GM12878 (cell line): Measurements from ENCODE around the gene HPSE2. TPM values are rescaled to one million over a fixed set of nuclear protein-coding genes. Genes with fewer than 3 reads are reported as not detected.
"Not testable (repeated sequence)": the region's sequence is repeated elsewhere in the genome, so short reads cannot be mapped to it uniquely, and the experiment has no call there.

Experiments used
- ATAC-seq: fragments of 200-7000 bp; cut with Tn5 transposase; 3 replicates; pipeline ENCODE4 v1.9.1; 2020; ENCODE audit warnings: mild to moderate bottlenecking, moderate library complexity
- BruUV-seq: library from RNA; stranded (reverse); fragments of 400-500 nt; replicated peaks from 2 replicates; lab custom pipeline; 2021; lab: Mats Ljungman, UMichigan
- CTCF ChIA-PET: fragments of 300-600 bp; sonication (Branson Sonifier 250); formaldehyde crosslinking; extraction: SDS; loops from one replicate; lab custom pipeline; 2021; ENCODE audit warnings: inconsistent platforms; lab: Yijun Ruan, JAX
- POLR2A ChIA-PET: fragments of 350-600 bp; formaldehyde crosslinking; extraction: SDS; loops from one replicate; lab custom pipeline; 2021; ENCODE audit warnings: inconsistent platforms; lab: Charles Lee
- RAD21 ChIA-PET: fragments of 300-600 bp; sonication (Branson Sonifier 250); formaldehyde crosslinking; loops from one replicate; lab custom pipeline; 2023; ENCODE audit warnings: antibody characterized with exemption; ENCODE audit not compliant: unreplicated experiment; lab: Charles Lee
- SMC1A ChIA-PET: fragments of 300-600 bp; sonication (Branson Sonifier 250); formaldehyde crosslinking; loops from one replicate; lab custom pipeline; 2023; ENCODE audit not compliant: unreplicated experiment, uncharacterized antibody; lab: Charles Lee
- DNase-seq: peaks from one replicate; pipeline ENCODE4 v3.0.0-alpha.2; 2011; ENCODE audit warnings: low read depth, low spot score
- FAIRE-seq: peaks from 3 replicates; lab custom pipeline; 2011; peaks lifted over from hg19 to GRCh38; lab: Jason Lieb, UNC
- H2AFZ ChIP-seq: 2 replicates; pipeline ENCODE4 v1.6.0; 2011; ENCODE audit warnings: low read depth, low read length, control low read depth; ENCODE audit not compliant: control insufficient read depth
- H3K27ac ChIP-seq: 2 replicates; pipeline ENCODE4 v1.5.1; 2011; ENCODE audit warnings: control low read depth; ENCODE audit not compliant: control insufficient read depth, insufficient read depth
- H3K27me3 ChIP-seq, 2 experiments: replicated peaks in 1 of 2; 2 replicates each; pipeline versions ENCODE4 v1.6.0 to v1.6.1; 2011; ENCODE audit warnings: low read length in 1 of 2; ENCODE audit not compliant: control insufficient read depth in 2 of 2, insufficient read depth in 2 of 2
- H3K36me3 ChIP-seq, 2 experiments: 2 replicates each; pipeline ENCODE4 v1.5.1; 2011; ENCODE audit warnings: low read length in 1 of 2; ENCODE audit not compliant: control insufficient read depth in 2 of 2, insufficient read depth in 2 of 2
- H3K4me1 ChIP-seq: 2 replicates; pipeline ENCODE4 v1.6.1; 2011; ENCODE audit warnings: mild to moderate bottlenecking, low read length, moderate library complexity, mixed read lengths; ENCODE audit not compliant: control insufficient read depth, insufficient read depth
- H3K4me2 ChIP-seq: 2 replicates; pipeline ENCODE4 v1.6.0; 2011; ENCODE audit warnings: control low read depth; ENCODE audit not compliant: control insufficient read depth, insufficient read depth
- H3K4me3 ChIP-seq: fragments of 200-600 bp; sonication (generic); 2 replicates; pipeline ENCODE4 v1.5.1; 2016
- H3K79me2 ChIP-seq: 2 replicates; pipeline ENCODE4 v1.6.0; 2011; ENCODE audit warnings: low read length; ENCODE audit not compliant: control insufficient read depth, insufficient read depth
- H3K9ac ChIP-seq: 2 replicates; pipeline ENCODE4 v1.8.0; 2011; ENCODE audit warnings: low read length, control low read depth, mixed read lengths; ENCODE audit not compliant: control insufficient read depth, insufficient read depth
- H3K9me3 ChIP-seq: replicated peaks from 3 replicates; pipeline ENCODE4 v1.5.1; 2011; ENCODE audit warnings: mild to moderate bottlenecking, low read length; ENCODE audit not compliant: control insufficient read depth, insufficient read depth
- H4K20me1 ChIP-seq: 2 replicates; pipeline ENCODE4 v1.6.0; 2011; ENCODE audit not compliant: control insufficient read depth, insufficient read depth
- BMI1 ChIP-seq: fragments of 450-650 bp; IDR thresholded peaks from 2 replicates; pipeline ENCODE4 v1.6.1; 2016; ENCODE audit warnings: mild to moderate bottlenecking, moderate library complexity, borderline replicate concordance
- CEBPZ ChIP-seq: fragments of 150-350 bp; IDR thresholded peaks from 2 replicates; pipeline ENCODE4 v1.6.1; 2016; ENCODE audit warnings: low read depth, low read length
- SKIL ChIP-seq: fragments of 450-650 bp; IDR thresholded peaks from 2 replicates; pipeline ENCODE4 v1.6.1; 2017; ENCODE audit warnings: mild to moderate bottlenecking, low read depth, inconsistent platforms; ENCODE audit not compliant: poor library complexity, severe bottlenecking
- STAT1 ChIP-seq: fragments of 450-650 bp; conservative IDR thresholded peaks from 2 replicates; pipeline ENCODE4 v1.6.1; 2014; ENCODE audit warnings: antibody characterized with exemption, mild to moderate bottlenecking
- YBX1 ChIP-seq: fragments of 450-650 bp; IDR thresholded peaks from 2 replicates; pipeline ENCODE4 v1.6.1; 2016; ENCODE audit warnings: antibody characterized with exemption
- ZNF24 ChIP-seq: fragments of 450-650 bp; IDR thresholded peaks from 2 replicates; pipeline ENCODE4 v1.6.1; 2017; ENCODE audit warnings: antibody characterized with exemption, mild to moderate bottlenecking
- ZNF592 ChIP-seq: fragments of 450-650 bp; IDR thresholded peaks from 2 replicates; pipeline ENCODE4 v1.6.1; 2017; ENCODE audit warnings: mild to moderate bottlenecking, moderate library complexity
- WGBS: methylation state at CpG from one replicate; pipeline ENCODE4 v1.1.6; 2016; ENCODE audit warnings: low lambda C conversion rate; ENCODE audit not compliant: insufficient replicate concordance, insufficient coverage; ENCODE audit errors: missing lambda C conversion rate; 5-methylcytosine and 5-hydroxymethylcytosine counted together
- in situ Hi-C: fragments of 300-500 bp; cut with MboI; formaldehyde crosslinking; loops from 9 replicates; pipeline ENCODE4 v1.14.3; 2018; ENCODE audit warnings: mixed read lengths
- intact Hi-C: fragments of 100-400 bp; cut with micrococcal nuclease; formaldehyde crosslinking; loops from one replicate; pipeline ENCODE4 v1.14.2; 2022; ENCODE audit not compliant: unreplicated experiment
- polyA plus RNA-seq, 11 experiments: library from polyadenylated mRNA; depleted of rRNA in 4 of 11; unstranded in 6 of 11; stranded (reverse) in 5 of 11; fragments of >200 nt; fragmentation: Nextera tagmentation in 4 of 11; fragmentation: Illumina TruSeq in 1 of 11; extraction: Ambion mirVana in 4 of 11; extraction: Trizol in 1 of 11; gene quantifications; 1 replicate in 1 of 11; 2 replicates in 10 of 11; pipeline versions ENCODE4 v1.2.1 to v1.2.3, GENCODE V29; 2011 to 2016; ENCODE audit warnings: inconsistent platforms in 2 of 11, missing spikeins in 2 of 11, low read depth in 1 of 11
- total RNA-seq, 4 experiments: library from RNA; depleted of rRNA in 3 of 4; stranded (reverse); fragments of >200 nt in 3 of 4; fragmentation: Illumina TruSeq in 1 of 4; extraction: Trizol in 1 of 4; gene quantifications; 2 replicates each; pipeline versions ENCODE4 v1.2.1 to v1.2.3, GENCODE V29; 2013 to 2021

The HPSE2 gene
- total and polyA plus RNA-seq, 10 of the 15 experiments (the other 5 are each of a cell fraction or from before 2014, with no cell fraction given): 0.06 TPM; not detected in 9

- BruUV-seq: not testable (repeated sequence)
These were observed 694.1 kb downstream of the HPSE2 start for GRCh38 chr10:98541561-98541960.

GRCh38 chr10:98539578-98539977 is 696.1 kb downstream of the HPSE2 start:
- DNase-seq (no peak), ATAC-seq (no peak), FAIRE-seq (no peak)
- 0% methylated on average over 1 of the region's 1 CpG for WGBS
- Histone ChIP-seq H3K79me2 (no peaks in the 10 kb centered on the region), H3K4me2 (no peak overlapping the region), H2AFZ (no peak overlapping the region), H3K36me3 (no peaks in the 10 kb centered on the region), H3K4me3 (no peak overlapping the region), H3K27ac (no peak overlapping the region), H4K20me1 (no peaks in the 10 kb centered on the region), H3K27me3 (no peaks in the 10 kb centered on the region; a peak in 1 of 4 replicates), H3K9ac (no peak overlapping the region), H3K9me3 (no peaks in the 10 kb centered on the region), H3K4me1 (no peaks in the 10 kb centered on the region)
- ChIA-PET POLR2A (no interaction called here), CTCF (no interaction called here), RAD21 (no interaction called here), SMC1A (no interaction called here)
- no TSS peak for BruUV-seq
- in situ Hi-C loops: no loop called here
- intact Hi-C loops: no loop called here
- TF ChIP-seq ZNF24 (no peak), STAT1 (no peak), ZNF592 (no peak), YBX1 (no peak), SKIL (no peak), BMI1 (no peak), CEBPZ (no peak)

More at GRCh38 chr10:98541561-98541960, 694.1 kb downstream of the HPSE2 start:
- ATAC-seq, CTCF ChIA-PET, POLR2A ChIA-PET, H3K9ac ChIP-seq, H3K79me2 ChIP-seq, H3K36me3 ChIP-seq, H3K4me3 ChIP-seq, H3K27me3 ChIP-seq, in situ Hi-C loops, H2AFZ ChIP-seq, H4K20me1 ChIP-seq, SMC1A ChIA-PET, H3K4me2 ChIP-seq, H3K9me3 ChIP-seq, H3K27ac ChIP-seq, FAIRE-seq, RAD21 ChIA-PET, DNase-seq, intact Hi-C loops, H3K4me1 ChIP-seq: not testable (repeated sequence)
- 16% methylated on average over 7 of the region's 7 CpGs for WGBS
